K562 (cell line): Measurements from ENCODE around the gene LRRC14B. TPM values are rescaled to one million over a fixed set of nuclear protein-coding genes. Genes with fewer than 3 reads are reported as not detected.

Source experiments
- ATAC-seq: fragments of 200-7000 bp; cut with Tn5 transposase; 3 replicates; pipeline ENCODE4 v1.9.1; 2020; ENCODE audit warnings: moderate library complexity
- BruUV-seq: library from RNA; stranded (reverse); fragments of 400-500 nt; replicated peaks from 2 replicates; lab custom pipeline; 2021; lab: Mats Ljungman, UMichigan
- CTCF ChIA-PET: fragments of 300-600 bp; formaldehyde crosslinking; extraction: SDS; loops from one replicate; lab custom pipeline; 2021; ENCODE audit warnings: low intra/inter-chr PET ratio; lab: Yijun Ruan, JAX
- POLR2A ChIA-PET: fragments of 300-600, 350-650 bp; sonication (Branson Sonifier 250); formaldehyde crosslinking; extraction: SDS; loops from one replicate; lab custom pipeline; 2021; ENCODE audit warnings: antibody characterized with exemption, inconsistent platforms; lab: Yijun Ruan, JAX
- DNase-seq, 4 experiments: peaks; one replicate each; pipeline versions ENCODE4 v3.0.0 to v3.0.0-alpha.2; 2011 to 2018; ENCODE audit warnings: low spot score in 3 of 4, mixed read lengths in 3 of 4; ENCODE audit errors: extremely low read depth in 1 of 4
- FAIRE-seq: peaks from 2 replicates; lab custom pipeline; 2011; peaks lifted over from hg19 to GRCh38; lab: Jason Lieb, UNC
- H2AFZ ChIP-seq: 2 replicates; pipeline ENCODE4 v1.6.0; 2011; ENCODE audit warnings: low read depth, low read length, control low read depth, inconsistent platforms
- H3K27ac ChIP-seq: fragments of 200-600 bp; 3 replicates; pipeline ENCODE4 v1.8.0; 2011; ENCODE audit warnings: low read depth, mild to moderate bottlenecking, control low read depth, inconsistent platforms, low read length, moderate library complexity, mixed read lengths; ENCODE audit errors: extremely low read depth
- H3K27me3 ChIP-seq, 2 experiments: fragments of 300-600 bp in 1 of 2; 2 replicates in 1 of 2; 3 replicates in 1 of 2; pipeline versions ENCODE4 v1.6.0 to v1.8.0; 2011; ENCODE audit warnings: inconsistent platforms in 2 of 2, low read length in 2 of 2, mild to moderate bottlenecking in 1 of 2, mixed read lengths in 1 of 2, moderate library complexity in 1 of 2; ENCODE audit not compliant: control insufficient read depth in 2 of 2, insufficient read depth in 2 of 2
- H3K36me3 ChIP-seq: fragments of 300-600 bp; 3 replicates; pipeline ENCODE4 v1.8.0; 2011; ENCODE audit warnings: mild to moderate bottlenecking, low read length, inconsistent platforms; ENCODE audit not compliant: control insufficient read depth, insufficient read depth
- H3K4me1 ChIP-seq, 2 experiments: fragments of 200-600 bp in 1 of 2; replicated peaks in 1 of 2; 2 replicates in 1 of 2; 3 replicates in 1 of 2; pipeline versions ENCODE4 v1.5.1 to v1.8.0; 2011; ENCODE audit warnings: inconsistent platforms in 2 of 2, low read length in 2 of 2, mild to moderate bottlenecking in 1 of 2, mixed read lengths in 1 of 2, moderate library complexity in 1 of 2; ENCODE audit not compliant: control insufficient read depth in 2 of 2, insufficient read depth in 2 of 2
- H3K4me2 ChIP-seq: 2 replicates; pipeline ENCODE4 v1.6.1; 2011; ENCODE audit warnings: low read length, control low read depth, inconsistent platforms, mixed read lengths; ENCODE audit not compliant: insufficient read depth
- H3K4me3 ChIP-seq: fragments of 200-600 bp; sonication (generic), shearing (Covaris generic); 2 replicates; pipeline ENCODE4 v1.5.1; 2016; ENCODE audit warnings: control low read depth, inconsistent platforms
- H3K79me2 ChIP-seq: fragments of 200-600 bp; 3 replicates; pipeline ENCODE4 v1.8.0; 2011; ENCODE audit warnings: low read length, inconsistent platforms; ENCODE audit not compliant: control insufficient read depth, insufficient read depth
- H3K9ac ChIP-seq, 2 experiments: 2 replicates each; pipeline versions ENCODE4 v1.6.0 to v1.6.1; 2011; ENCODE audit warnings: low read depth in 2 of 2, low read length in 2 of 2, control low read depth in 1 of 2, inconsistent platforms in 1 of 2, mild to moderate bottlenecking in 1 of 2, mixed read lengths in 1 of 2; ENCODE audit not compliant: insufficient read depth in 1 of 2
- H3K9me1 ChIP-seq: one replicate; pipeline ENCODE4 v1.6.0; 2011; ENCODE audit warnings: inconsistent platforms, mild to moderate bottlenecking, low read length, moderate library complexity; ENCODE audit not compliant: control insufficient read depth, insufficient read depth
- H3K9me3 ChIP-seq: replicated peaks from 2 replicates; pipeline ENCODE4 v1.5.1; 2011; ENCODE audit warnings: low read depth, low read length, inconsistent platforms; ENCODE audit not compliant: control insufficient read depth, insufficient read depth
- H4K20me1 ChIP-seq: replicated peaks from 2 replicates; pipeline ENCODE4 v1.6.1; 2011; ENCODE audit warnings: low read length, inconsistent platforms, mixed read lengths; ENCODE audit not compliant: control insufficient read depth, insufficient read depth
- CCAR2 ChIP-seq: fragments of 200-400 bp; formaldehyde crosslinking; IDR thresholded peaks from 2 replicates; pipeline ENCODE4 v1.6.1; 2017; ENCODE audit warnings: mild to moderate bottlenecking, low read depth, low read length
- MYBL2 ChIP-seq, 2 experiments: fragments of 450-650 bp in 1 of 2; sonication (generic) in 1 of 2; formaldehyde crosslinking in 1 of 2; IDR thresholded peaks; 2 replicates each; pipeline versions ENCODE4 v1.6.1 to v1.8.1; 2017 to 2022; ENCODE audit warnings: borderline replicate concordance in 1 of 2, inconsistent platforms in 1 of 2, low read depth in 1 of 2, mild to moderate bottlenecking in 1 of 2, missing genetic modification reagents in 1 of 2, moderate library complexity in 1 of 2
- ZBTB5 ChIP-seq: fragments of 450-650 bp; IDR thresholded peaks from 2 replicates; pipeline ENCODE4 v1.6.1; 2017; ENCODE audit warnings: antibody characterized with exemption
- WGBS: fragments of 100-300 bp; shearing (Covaris generic); methylation state at CpG from one replicate; pipeline ENCODE4 v1.1.6; 2016; ENCODE audit warnings: low coverage, mixed read lengths; ENCODE audit not compliant: insufficient coverage; ENCODE audit errors: missing lambda C conversion rate; 5-methylcytosine and 5-hydroxymethylcytosine counted together
- in situ Hi-C: fragments of 300-500 bp; cut with MboI; formaldehyde crosslinking; loops from 4 replicates; pipeline ENCODE4 v1.15.0; 2018; ENCODE audit warnings: inconsistent platforms, mixed read lengths
- intact Hi-C: fragments of 100-400 bp; cut with micrococcal nuclease; formaldehyde crosslinking; loops from 2 replicates; pipeline ENCODE4 v1.14.2; 2022
- polyA plus RNA-seq, 8 experiments: library from polyadenylated mRNA; depleted of rRNA in 4 of 8; stranded (reverse) in 5 of 8; unstranded in 3 of 8; fragments of >200 nt; fragmentation: Nextera tagmentation in 2 of 8; fragmentation: Illumina TruSeq in 1 of 8; extraction: Ambion mirVana in 2 of 8; extraction: Trizol in 1 of 8; gene quantifications; 2 replicates each; pipeline versions ENCODE4 v1.2.1 to v1.2.3, GENCODE V29; 2011 to 2014; ENCODE audit warnings: inconsistent platforms in 1 of 8, missing spikeins in 1 of 8
- total RNA-seq, 7 experiments: library from RNA; depleted of rRNA in 6 of 7; stranded (reverse); fragments of >200 nt in 6 of 7; fragmentation: Illumina TruSeq in 2 of 7; extraction: Trizol in 2 of 7; gene quantifications; 2 replicates each; pipeline versions ENCODE4 v1.2.1 to v1.2.3, GENCODE V29; 2011 to 2021; ENCODE audit warnings: low replicate concordance in 1 of 7

The LRRC14B gene
- total and polyA plus RNA-seq, 9 of the 15 experiments (the other 6 are each of a cell fraction or from before 2014, with no cell fraction given): not detected

- TF ChIP-seq CCAR2: no peak
- no peak for TF ChIP-seq MYBL2 (IDR thresholded peaks at IDR 0.05; ENCODE audit: low read depth)
- TF ChIP-seq MYBL2 (CRISPR knock-in tag; IDR thresholded peaks at IDR 0.05; ENCODE audit: borderline replicate concordance): no peak
Measured at GRCh38 chr5:181566-181965, 9.7 kb upstream of the LRRC14B start (continued).

GRCh38 chr5:182126-182525 lies 9.2 kb upstream of the LRRC14B start:
- H3K4me2 ChIP-seq: no peak overlapping the region
- H3K36me3 ChIP-seq: no peaks in the 10 kb centered on the region
- no peak overlapping the region for H3K4me3 ChIP-seq
- CTCF ChIA-PET: no interaction called here
- no peaks in the 10 kb centered on the region for H3K9me3 ChIP-seq
- no peaks in the 10 kb centered on the region for H3K79me2 ChIP-seq
- intact Hi-C loops: no loop called here
- H3K9me1 ChIP-seq: no peaks in the 10 kb centered on the region
- in situ Hi-C loops: no loop called here
- TF ChIP-seq ZBTB5: no peak
- TF ChIP-seq, all 486 proteins: peak for 0
- H2AFZ ChIP-seq: no peak overlapping the region
- peaks cover 67 to 81% of the 10 kb centered on the region in 2 experiments for H3K27me3 ChIP-seq
- H4K20me1 ChIP-seq: peaks cover 12% of the 10 kb centered on the region; the same call in 1 of the 2 replicates
- FAIRE-seq: no peak
- H3K27ac ChIP-seq: no peak overlapping the region
- H3K9ac ChIP-seq: no peak overlapping the region; a peak in 1 of 4 replicates
- POLR2A ChIA-PET: no interaction called here
- no TSS peak for BruUV-seq
- no peak for DNase-seq
- 5% methylated on average over 12 of the region's 12 CpGs for WGBS
- H3K4me1 ChIP-seq: peaks cover 0 to 17% of the 10 kb centered on the region in 2 experiments; a peak in 1 of 5 replicates
- ATAC-seq: no peak
